Adrenal gland (tissue), 19 donors: ENCODE data around the gene ZCCHC4. TPM values are rescaled to one million over a fixed set of nuclear protein-coding genes. Genes with fewer than 3 reads are reported as not detected.

Source experiments
- DNase-seq, 7 donors: peaks; one replicate each; pipeline ENCODE4 v3.0.0-alpha.2; 2019 to 2020
- H3K27ac ChIP-seq, 5 donors: fragments of 200-600 bp; sonication (generic) in 4 of 5; 1 replicate in 3 of 5; 2 replicates in 2 of 5; pipeline versions ENCODE4 v1.5.1 to v1.8.0; 2016 to 2020; ENCODE audit warnings: mild to moderate bottlenecking in 1 of 5
- H3K27me3 ChIP-seq: fragments of 200-600 bp; 2 replicates; pipeline ENCODE4 v1.8.0; 2021
- H3K36me3 ChIP-seq, 2 donors: fragments of 200-600 bp; replicated peaks in 1 of 2; 1 replicate in 1 of 2; 2 replicates in 1 of 2; pipeline versions ENCODE4 v1.5.1 to v1.8.0; 2018 to 2022
- H3K4me1 ChIP-seq, 2 donors: fragments of 200-600 bp; replicated peaks in 1 of 2; 1 replicate in 1 of 2; 2 replicates in 1 of 2; pipeline versions ENCODE4 v1.5.1 to v1.8.0; 2018 to 2021
- H3K4me3 ChIP-seq, 4 donors: fragments of 200-600 bp; sonication (generic) in 3 of 4; one replicate each; pipeline ENCODE4 v1.5.1; 2016 to 2018
- H3K9me3 ChIP-seq, 3 donors: fragments of 200-600 bp; sonication (generic) in 1 of 3; replicated peaks in 1 of 3; 1 replicate in 2 of 3; 2 replicates in 1 of 3; pipeline versions ENCODE4 v1.5.1 to v1.8.0; 2016 to 2021
- CTCF ChIP-seq, 6 experiments: fragments of 450-650 bp in 4 of 6; fragments of 200-600 bp in 2 of 6; sonication (generic) in 1 of 6; IDR thresholded peaks; 1 replicate in 5 of 6; 2 replicates in 1 of 6; pipeline versions ENCODE4 v1.5.1 to v1.8.0; 2016 to 2021; ENCODE audit warnings: antibody characterized with exemption in 6 of 6, mild to moderate bottlenecking in 2 of 6, moderate library complexity in 1 of 6
- POLR2A ChIP-seq, 2 donors: fragments of 450-650 bp; IDR thresholded peaks; one replicate each; pipeline ENCODE4 v1.6.1; 2017; ENCODE audit warnings: antibody characterized with exemption in 2 of 2, mild to moderate bottlenecking in 2 of 2, moderate library complexity in 1 of 2
- WGBS, 4 donors: extraction: QIAGEN DNeasy Blood & Tissue Kit in 2 of 4; methylation state at CpG; one replicate each; pipeline versions ENCODE4 v1.1.5 to v1.1.7; 2013 to 2017; 5-methylcytosine and 5-hydroxymethylcytosine counted together
- intact Hi-C, 2 donors: fragments of 100-400 bp; cut with DNase I; formaldehyde crosslinking; loops; one replicate each; pipeline versions ENCODE4 v1.14.1 to v1.15.0; 2022 to 2023
- long read RNA-seq, 10 donors: library from polyadenylated mRNA in 3 of 10; unstranded in 2 of 10; stranded (forward) in 1 of 10; transcript quantifications; one replicate each; pipeline ENCODE4 v2.0.0 and lab custom pipeline, GENCODE V29; 2021 to 2026
- polyA plus RNA-seq, 3 donors: library from polyadenylated mRNA; stranded (reverse); fragments of 200-250 nt in 2 of 3; fragments of 350-450 nt in 1 of 3; fragmentation: Illumina TruSeq in 1 of 3; extraction: RNeasy Lipid Tissue Mini Kit (QIAGEN cat#74804) in 1 of 3; gene quantifications; one replicate each; pipeline ENCODE4 v1.2.3, GENCODE V29; 2013 to 2014
- total RNA-seq, 9 donors: library from RNA; depleted of rRNA in 4 of 9; stranded (reverse); fragments of >200 nt in 4 of 9; fragments of 120-200 nt in 1 of 9; fragmentation: NEBNext Ultra II Directional in 1 of 9; extraction: Animal tissue kit (Norgen Biotek cat#: 25700) in 1 of 9; gene quantifications; one replicate each; pipeline versions ENCODE4 v1.1.0 to v1.2.4, GENCODE V29; 2013 to 2023
- donor health status: healthy with polysubstance abuse.
- donor health status: Bipolar disorder and iron deficiency.
- donor health status: DM: yes; HTN: yes; CAD: no.
- donor health status: DM: no; HTN: no; CAD: no.
- donor health status: DM: no; HTN: no; CAD: no.
- donor health status: DM: yes; HTN: yes; CAD: no.

The ZCCHC4 gene
- 10 to 100 TPM in 5 of 9 donors, 1 to 10 TPM in 4; 4.8 to 14.8 (median 11.2) TPM for total RNA-seq
- 10 to 100 TPM in 1 of 3 donors, 1 to 10 TPM in 2; 6.8 to 10.9 (median 8.4) TPM for polyA plus RNA-seq
- long read RNA-seq, donor 1, partial matches to known transcripts = 0 of 2 reads
- long read RNA-seq, donor 1, other reads (novel, unspliced or antisense) = 0 of 2 reads
- long read RNA-seq, donor 2, partial matches to known transcripts = 0 of 4 reads
- long read RNA-seq, donor 2, other reads (novel, unspliced or antisense) = 0 of 4 reads
- long read RNA-seq, donor 3 = 0 reads
- long read RNA-seq, donor 4, partial matches to known transcripts = 3 of 7 reads
- long read RNA-seq, donor 4, other reads (novel, unspliced or antisense) = 0 of 7 reads
- long read RNA-seq, donor 5, transcript ZCCHC4-201 (13 exons, 2,785 nt) = major isoform, 14 of 21 reads
- long read RNA-seq, donor 5, partial matches to known transcripts = 3 of 21 reads
- long read RNA-seq, donor 5, other reads (novel, unspliced or antisense) = 4 of 21 reads
- long read RNA-seq, donor 6, partial matches to known transcripts = 1 of 2 reads
- long read RNA-seq, donor 6, other reads (novel, unspliced or antisense) = 0 of 2 reads
- long read RNA-seq, donor 7, partial matches to known transcripts = 0 of 1 reads
- long read RNA-seq, donor 7, other reads (novel, unspliced or antisense) = 0 of 1 reads
- long read RNA-seq, donor 8, partial matches to known transcripts = 0 of 3 reads
- long read RNA-seq, donor 8, other reads (novel, unspliced or antisense) = 0 of 3 reads
- long read RNA-seq, donor 9, partial matches to known transcripts = 0 of 4 reads
- long read RNA-seq, donor 9, other reads (novel, unspliced or antisense) = 0 of 4 reads
- long read RNA-seq, donor 10 = 0 reads

GRCh38 chr4:25312496-25313200, at the start of gene ZCCHC4:
Gene ZCCHC4 (plus strand): TSS chr4:25312774. CDS start chr4:25312810, 36 bp downstream.
- peak within 1 kb of the TSS in 4 of 5 donors; percentile 69 to 89 (median 76) for H3K27ac ChIP-seq
- H3K36me3 ChIP-seq = peaks cover 0 to 11% of the 10 kb centered on the region in 2 donors
- no peaks in the 10 kb centered on the region for H3K27me3 ChIP-seq
- intact Hi-C loops = no loop called here
- no peaks in the 10 kb centered on the region for H3K9me3 ChIP-seq
- 1 to 2% (median 1%) methylated on average over 21 to 40 of the region's 40 CpGs for WGBS, 4 donors
- peak; percentile 89 to 96 (median 92) for DNase-seq
- peak within 1 kb of the TSS; percentile 43 to 75 (median 56) for H3K4me3 ChIP-seq
- peak in 1 of 2 donors; percentile 83 for TF ChIP-seq POLR2A (IDR thresholded peaks at IDR 0.05)
- TF ChIP-seq CTCF (IDR thresholded peaks at IDR 0.05) = peak; percentile 64 to 98 (median 90)
- H3K4me1 ChIP-seq = peaks cover 0 to 8% of the 10 kb centered on the region in 2 donors

- intact Hi-C loops = no loop called here
- Histone ChIP-seq H3K4me3 (no peak overlapping the region), H3K4me1 (no peaks in the 10 kb centered on the region), H3K27me3 (no peaks in the 10 kb centered on the region), H3K36me3 (peaks cover 0 to 8% of the 10 kb centered on the region in 2 donors), H3K9me3 (no peaks in the 10 kb centered on the region), H3K27ac (no peak overlapping the region)
- DNase-seq = no peak
- 96 to 100% (median 98%) methylated on average over 3 of the region's 3 CpGs for WGBS, 4 donors
- no peak for TF ChIP-seq POLR2A (IDR thresholded peaks at IDR 0.05)
- TF ChIP-seq CTCF (IDR thresholded peaks at IDR 0.05) = no peak
These were observed 40.7 kb upstream of the ZCCHC4 start for GRCh38 chr4:25271866-25272265.

GRCh38 chr4:25280210-25280609, 32.4 kb upstream of the ZCCHC4 start:
- Histone ChIP-seq H3K9me3 (no peaks in the 10 kb centered on the region), H3K4me1 (no peaks in the 10 kb centered on the region), H3K4me3 (no peak overlapping the region), H3K36me3 (no peaks in the 10 kb centered on the region), H3K27ac (no peak overlapping the region), H3K27me3 (no peaks in the 10 kb centered on the region)
- 82 to 95% (median 87%) methylated on average over 4 of the region's 4 CpGs for WGBS, 4 donors
- no peak for DNase-seq
- TF ChIP-seq CTCF (IDR thresholded peaks at IDR 0.05) (no peak), POLR2A (IDR thresholded peaks at IDR 0.05) (no peak)
- intact Hi-C loops = no loop called here

GRCh38 chr4:25283948-25284347, 28.6 kb upstream of the ZCCHC4 start:
- intact Hi-C loops = no loop called here
- no peak for TF ChIP-seq CTCF (IDR thresholded peaks at IDR 0.05)
- 85 to 92% (median 87%) methylated on average over 3 of the region's 3 CpGs for WGBS, 4 donors
- no peaks in the 10 kb centered on the region for H3K36me3 ChIP-seq
- H3K4me1 ChIP-seq = no peaks in the 10 kb centered on the region
- no peak overlapping the region for H3K4me3 ChIP-seq
- no peak for DNase-seq
- no peaks in the 10 kb centered on the region for H3K27me3 ChIP-seq
- H3K9me3 ChIP-seq = no peaks in the 10 kb centered on the region
- H3K27ac ChIP-seq = no peak overlapping the region
